Measurements from ENCODE around the gene STK32B.

STK32B gene

GRCh38 chr4:5029447-5029846 lies 21.8 kb upstream of the STK32B start:
- DNase-seq (ENCODE audit: insufficient read length, low spot score) (no peak), FAIRE-seq (no peak)

- DNase-seq (ENCODE audit: insufficient read length, low spot score): no peak
- FAIRE-seq: no peak
Observed at GRCh38 chr4:5030221-5030620, 21.1 kb upstream of the STK32B start.

GRCh38 chr4:5030927-5031326 lies 20.4 kb upstream of the STK32B start:
- DNase-seq (ENCODE audit: insufficient read length, low spot score) (no peak), FAIRE-seq (no peak)

GRCh38 chr4:5032813-5033212 lies 18.5 kb upstream of the STK32B start:
- FAIRE-seq: no peak
- DNase-seq (ENCODE audit: insufficient read length, low spot score): no peak

GRCh38 chr4:5033281-5033841 lies 17.9 kb upstream of the STK32B start:
- DNase-seq (ENCODE audit: insufficient read length, low spot score) (no peak), FAIRE-seq (no peak)

- DNase-seq (ENCODE audit: insufficient read length, low spot score) (no peak), FAIRE-seq (no peak)
Observed at GRCh38 chr4:5034206-5034605, 17.1 kb upstream of the STK32B start.

- FAIRE-seq: no peak
- DNase-seq (ENCODE audit: insufficient read length, low spot score): no peak
Observed at GRCh38 chr4:5036239-5036638, 15.0 kb upstream of the STK32B start.

- no peak for FAIRE-seq
- no peak for DNase-seq (ENCODE audit: insufficient read length, low spot score)
Observed at GRCh38 chr4:5037553-5038551, 13.4 kb upstream of the STK32B start.

- no peak for DNase-seq (ENCODE audit: insufficient read length, low spot score)
- FAIRE-seq: no peak
Observed at GRCh38 chr4:5039800-5040199, 11.5 kb upstream of the STK32B start.

- no peak for FAIRE-seq
- no peak for DNase-seq (ENCODE audit: insufficient read length, low spot score)
Observed at GRCh38 chr4:5040856-5041620, 10.2 kb upstream of the STK32B start.

- DNase-seq (ENCODE audit: insufficient read length, low spot score) (no peak), FAIRE-seq (no peak)
Observed at GRCh38 chr4:5041699-5042098, 9.6 kb upstream of the STK32B start.

GRCh38 chr4:5043579-5043978 lies 7.7 kb upstream of the STK32B start:
- FAIRE-seq: no peak
- DNase-seq (ENCODE audit: insufficient read length, low spot score): no peak

GRCh38 chr4:5044341-5044740 lies 6.9 kb upstream of the STK32B start:
- FAIRE-seq (no peak), DNase-seq (ENCODE audit: insufficient read length, low spot score) (no peak)

- no peak for FAIRE-seq
- no peak for DNase-seq (ENCODE audit: insufficient read length, low spot score)
Observed at GRCh38 chr4:5045097-5045496, 6.2 kb upstream of the STK32B start.

- no peak for FAIRE-seq
- no peak for DNase-seq (ENCODE audit: insufficient read length, low spot score)
Observed at GRCh38 chr4:5048721-5049120, 2.6 kb upstream of the STK32B start.

GRCh38 chr4:5050520-5051277 lies 581 bp upstream of the STK32B start:
- DNase-seq (ENCODE audit: insufficient read length, low spot score): peak; percentile 39

GRCh38 chr4:5052204-5052702 lies 973 bp downstream of the STK32B start:
- no peak for FAIRE-seq
- no peak for DNase-seq (ENCODE audit: insufficient read length, low spot score)

More at GRCh38 chr4:5050520-5051277, 581 bp upstream of the STK32B start:
- no peak for FAIRE-seq

GRCh38 chr4:5052726-5053425 lies 1.6 kb downstream of the STK32B start:
- FAIRE-seq (no peak), DNase-seq (ENCODE audit: insufficient read length, low spot score) (no peak)

- no peak for DNase-seq (ENCODE audit: insufficient read length, low spot score)
- no peak for FAIRE-seq
Observed at GRCh38 chr4:5054532-5054931, 3.3 kb downstream of the STK32B start.

GRCh38 chr4:5055411-5055810 lies 4.1 kb downstream of the STK32B start:
- DNase-seq (ENCODE audit: insufficient read length, low spot score) (no peak), FAIRE-seq (no peak)
